ACC112 (cell line): ENCODE data around the gene SOX8.

Experiments
- H2AFZ ChIP-seq: fragments of 200-600 bp; sonication (generic); one replicate; pipeline ENCODE4 v1.6.0; 2017; ENCODE audit warnings: antibody characterized with exemption, low read length; ENCODE audit not compliant: unreplicated experiment
- H3K27ac ChIP-seq: fragments of 200-600 bp; sonication (generic); 2 replicates; pipeline ENCODE4 v1.5.1; 2014; ENCODE audit warnings: low read depth, mild to moderate bottlenecking, antibody characterized with exemption, low read length, moderate library complexity
- H3K27me3 ChIP-seq: fragments of 200-600 bp; sonication (generic); 2 replicates; pipeline ENCODE4 v1.6.1; 2014; ENCODE audit warnings: mild to moderate bottlenecking, antibody characterized with exemption, low read length, moderate library complexity, mixed read lengths; ENCODE audit not compliant: insufficient read depth
- H3K36me3 ChIP-seq: fragments of 200-600 bp; sonication (generic); 2 replicates; pipeline ENCODE4 v1.6.1; 2016; ENCODE audit warnings: mild to moderate bottlenecking, antibody characterized with exemption, low read length, moderate library complexity, mixed read lengths; ENCODE audit not compliant: insufficient read depth
- H3K4me1 ChIP-seq: fragments of 200-600 bp; sonication (generic); one replicate; pipeline ENCODE4 v1.6.1; 2016; ENCODE audit warnings: low read length, mixed read lengths; ENCODE audit not compliant: insufficient read depth, unreplicated experiment, control insufficient read depth
- H3K4me3 ChIP-seq: fragments of 200-600 bp; sonication (generic); 2 replicates; pipeline ENCODE4 v1.5.1; 2014; ENCODE audit warnings: mild to moderate bottlenecking, low read depth, low read length
- H3K79me2 ChIP-seq: fragments of 200-600 bp; sonication (generic); one replicate; pipeline ENCODE4 v1.6.0; 2016; ENCODE audit warnings: low read length; ENCODE audit not compliant: control insufficient read depth, unreplicated experiment, insufficient read depth

The SOX8 gene

GRCh38 chr16:1007284-1007850 is 25.8 kb downstream of the SOX8 start:
- Histone ChIP-seq H3K4me3 (no peak overlapping the region), H3K27me3 (peaks cover 45% of the 10 kb centered on the region), H3K36me3 (no peaks in the 10 kb centered on the region), H3K79me2 (no peaks in the 10 kb centered on the region), H3K4me1 (peaks cover 21% of the 10 kb centered on the region), H3K27ac (no peak overlapping the region), H2AFZ (no peak overlapping the region)

- H2AFZ ChIP-seq, result no peak overlapping the region
- no peak overlapping the region for H3K4me3 ChIP-seq
- H3K27ac ChIP-seq, result no peak overlapping the region
- H3K4me1 ChIP-seq, result peaks cover 15% of the 10 kb centered on the region
- H3K36me3 ChIP-seq, result no peaks in the 10 kb centered on the region
- H3K27me3 ChIP-seq, result peaks cover 45% of the 10 kb centered on the region
- no peaks in the 10 kb centered on the region for H3K79me2 ChIP-seq
Measured at GRCh38 chr16:1008085-1008484, 26.5 kb downstream of the SOX8 start.

- Histone ChIP-seq H2AFZ (no peak overlapping the region), H3K27me3 (peaks cover 45% of the 10 kb centered on the region), H3K79me2 (no peaks in the 10 kb centered on the region), H3K27ac (no peak overlapping the region), H3K4me1 (peaks cover under 1% of the 10 kb centered on the region), H3K4me3 (no peak overlapping the region), H3K36me3 (no peaks in the 10 kb centered on the region)
Measured at GRCh38 chr16:1009358-1010150, 28.0 kb downstream of the SOX8 start.

DNA sequence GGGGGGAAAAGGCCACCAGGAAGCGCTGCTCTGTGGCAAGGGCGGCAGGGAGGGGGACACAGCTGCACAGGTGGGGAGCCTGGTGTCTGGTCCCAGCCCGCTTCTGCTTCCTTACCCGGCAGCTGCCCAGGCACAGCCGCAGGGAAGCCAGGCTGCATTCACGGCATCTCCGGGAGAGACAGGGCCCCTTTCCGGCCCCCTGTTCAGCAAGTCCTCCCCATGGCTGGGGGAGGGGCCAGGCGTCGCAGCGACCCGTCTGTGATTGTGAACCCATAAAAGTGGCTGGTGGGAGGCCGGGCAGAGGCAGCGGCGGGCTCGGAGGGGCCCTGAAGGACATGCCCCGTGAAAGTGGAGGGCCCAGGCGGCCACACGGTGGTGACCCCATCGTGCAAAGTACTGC is 28.7 kb downstream of the SOX8 start:
- Histone ChIP-seq H3K4me3 (no peak overlapping the region), H3K36me3 (no peaks in the 10 kb centered on the region)

DNA sequence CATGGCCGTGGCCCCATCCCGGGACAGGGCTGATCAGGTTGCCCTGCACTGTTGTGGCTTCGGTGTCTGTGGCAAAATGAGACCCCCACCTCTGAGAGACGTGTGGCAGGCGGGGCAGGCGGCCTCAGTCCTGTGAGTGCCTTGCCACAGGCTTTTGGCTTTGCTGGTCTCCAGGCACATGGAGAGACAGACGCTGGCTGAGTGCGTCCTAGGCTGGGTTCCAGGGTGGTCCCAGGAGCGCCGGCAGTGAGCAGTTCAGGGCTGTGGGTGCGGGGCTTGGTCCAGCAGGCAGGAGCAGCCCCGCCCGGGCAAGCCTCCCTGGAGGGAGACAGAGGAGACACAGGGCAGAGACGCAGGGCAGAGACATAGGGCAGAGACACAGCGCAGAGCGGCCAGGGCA is 29.2 kb downstream of the SOX8 start:
- Histone ChIP-seq H3K79me2 (no peaks in the 10 kb centered on the region), H2AFZ (no peak overlapping the region), H3K27ac (no peak overlapping the region), H3K36me3 (no peaks in the 10 kb centered on the region), H3K4me1 (no peaks in the 10 kb centered on the region), H3K4me3 (no peak overlapping the region), H3K27me3 (peaks cover 45% of the 10 kb centered on the region)

More for the DNA sequence above, 28.7 kb downstream of the SOX8 start:
- Histone ChIP-seq H3K27me3 (peaks cover 45% of the 10 kb centered on the region), H3K27ac (no peak overlapping the region), H2AFZ (no peak overlapping the region), H3K79me2 (no peaks in the 10 kb centered on the region), H3K4me1 (no peaks in the 10 kb centered on the region)

- H3K27ac ChIP-seq, result no peak overlapping the region
- H2AFZ ChIP-seq, result no peak overlapping the region
- H3K4me1 ChIP-seq, result no peaks in the 10 kb centered on the region
- H3K36me3 ChIP-seq, result no peaks in the 10 kb centered on the region
- H3K79me2 ChIP-seq, result no peaks in the 10 kb centered on the region
- no peak overlapping the region for H3K4me3 ChIP-seq
- peaks cover 45% of the 10 kb centered on the region for H3K27me3 ChIP-seq
Measured at GRCh38 chr16:1011316-1012082, 29.9 kb downstream of the SOX8 start.

DNA sequence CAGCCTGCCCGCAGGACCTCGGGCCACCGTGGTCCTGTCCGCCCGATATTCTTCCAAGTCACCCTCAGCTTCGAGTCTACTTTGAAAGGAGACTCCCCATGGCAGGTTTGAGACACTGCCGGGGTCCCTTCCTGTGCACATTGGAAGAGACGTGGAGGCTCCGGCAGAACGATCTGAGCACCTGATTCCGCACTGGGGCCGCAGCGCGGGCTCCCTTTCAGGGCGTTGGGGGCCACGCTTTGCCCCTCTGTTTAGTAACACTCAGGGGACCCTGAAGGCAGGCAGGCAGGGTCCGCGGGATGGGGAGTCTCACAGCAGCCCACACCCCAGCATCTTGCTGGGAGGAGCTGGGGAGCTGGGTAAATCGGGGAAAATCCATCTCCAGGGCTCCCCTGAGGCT is 30.6 kb downstream of the SOX8 start:
- H3K27ac ChIP-seq, result no peak overlapping the region
- no peaks in the 10 kb centered on the region for H3K4me1 ChIP-seq
- H3K36me3 ChIP-seq, result no peaks in the 10 kb centered on the region
- H3K79me2 ChIP-seq, result no peaks in the 10 kb centered on the region
- peaks cover 45% of the 10 kb centered on the region for H3K27me3 ChIP-seq
- no peak overlapping the region for H3K4me3 ChIP-seq
- no peak overlapping the region for H2AFZ ChIP-seq

- no peaks in the 10 kb centered on the region for H3K79me2 ChIP-seq
- H3K36me3 ChIP-seq, result no peaks in the 10 kb centered on the region
- H3K27me3 ChIP-seq, result peaks cover 38% of the 10 kb centered on the region
Measured at GRCh38 chr16:1012722-1013592, 31.4 kb downstream of the SOX8 start.

DNA sequence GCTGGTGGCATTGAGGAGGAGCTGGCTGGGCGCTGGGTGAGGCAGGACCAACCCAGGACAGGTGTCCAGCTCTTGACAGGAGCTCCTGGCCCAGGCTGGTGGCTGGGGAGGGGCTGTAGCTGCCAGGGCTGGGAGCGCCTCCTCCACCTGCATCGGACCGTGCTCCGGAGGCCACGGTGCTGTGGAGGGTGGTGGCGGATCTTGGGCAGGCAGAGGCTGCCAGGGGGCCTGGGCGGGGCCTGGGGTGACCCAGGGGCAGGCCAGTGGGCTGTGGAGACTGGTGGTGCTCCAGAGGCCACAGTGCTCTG is 32.0 kb downstream of the SOX8 start:
- H3K4me3 ChIP-seq, result no peak overlapping the region
- peaks cover 32% of the 10 kb centered on the region for H3K27me3 ChIP-seq
- H3K36me3 ChIP-seq, result no peaks in the 10 kb centered on the region
- H3K79me2 ChIP-seq, result no peaks in the 10 kb centered on the region
- no peak overlapping the region for H2AFZ ChIP-seq
- no peaks in the 10 kb centered on the region for H3K4me1 ChIP-seq
- H3K27ac ChIP-seq, result no peak overlapping the region

More at GRCh38 chr16:1012722-1013592, 31.4 kb downstream of the SOX8 start:
- Histone ChIP-seq H3K4me1 (no peaks in the 10 kb centered on the region), H2AFZ (no peak overlapping the region), H3K4me3 (no peak overlapping the region), H3K27ac (no peak overlapping the region)

GRCh38 chr16:1014221-1014620 is 32.7 kb downstream of the SOX8 start:
- Histone ChIP-seq H3K79me2 (no peaks in the 10 kb centered on the region), H3K27me3 (peaks cover 30% of the 10 kb centered on the region), H2AFZ (no peak overlapping the region), H3K36me3 (no peaks in the 10 kb centered on the region), H3K4me3 (no peak overlapping the region), H3K4me1 (peaks cover 4% of the 10 kb centered on the region), H3K27ac (no peak overlapping the region)
